ENCODE measurements around the gene USP15.
"Not testable (repeated sequence)": the region's sequence is repeated elsewhere in the genome, so short reads cannot be mapped to it uniquely, and the experiment has no call there.

Gene USP15

DNA sequence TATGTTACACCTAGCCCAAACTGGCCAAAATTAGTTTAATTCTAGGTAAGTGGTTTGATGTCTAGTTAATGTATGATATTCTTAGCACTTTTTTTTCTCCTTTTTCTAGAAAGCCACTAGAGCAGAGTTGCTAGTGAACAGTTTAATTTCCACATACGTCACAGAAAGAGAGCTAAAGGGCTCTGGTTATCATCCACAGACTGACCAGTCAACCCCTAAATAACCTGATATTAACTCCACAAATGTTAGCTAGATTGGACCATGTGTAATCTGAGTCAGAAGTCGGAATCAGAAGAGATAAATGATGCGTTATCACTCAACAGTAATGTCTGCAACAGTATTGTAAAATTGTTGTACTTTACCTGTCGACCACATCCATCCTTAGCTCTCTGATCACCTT, 74.9 kb downstream of the USP15 start:
- TF ChIP-seq, protein P1, sequence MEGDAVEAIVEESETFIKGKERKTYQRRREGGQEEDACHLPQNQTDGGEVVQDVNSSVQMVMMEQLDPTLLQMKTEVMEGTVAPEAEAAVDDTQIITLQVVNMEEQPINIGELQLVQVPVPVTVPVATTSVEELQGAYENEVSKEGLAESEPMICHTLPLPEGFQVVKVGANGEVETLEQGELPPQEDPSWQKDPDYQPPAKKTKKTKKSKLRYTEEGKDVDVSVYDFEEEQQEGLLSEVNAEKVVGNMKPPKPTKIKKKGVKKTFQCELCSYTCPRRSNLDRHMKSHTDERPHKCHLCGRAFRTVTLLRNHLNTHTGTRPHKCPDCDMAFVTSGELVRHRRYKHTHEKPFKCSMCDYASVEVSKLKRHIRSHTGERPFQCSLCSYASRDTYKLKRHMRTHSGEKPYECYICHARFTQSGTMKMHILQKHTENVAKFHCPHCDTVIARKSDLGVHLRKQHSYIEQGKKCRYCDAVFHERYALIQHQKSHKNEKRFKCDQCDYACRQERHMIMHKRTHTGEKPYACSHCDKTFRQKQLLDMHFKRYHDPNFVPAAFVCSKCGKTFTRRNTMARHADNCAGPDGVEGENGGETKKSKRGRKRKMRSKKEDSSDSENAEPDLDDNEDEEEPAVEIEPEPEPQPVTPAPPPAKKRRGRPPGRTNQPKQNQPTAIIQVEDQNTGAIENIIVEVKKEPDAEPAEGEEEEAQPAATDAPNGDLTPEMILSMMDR (IDR thresholded peaks at IDR 0.05; ENCODE audit: control extremely low read depth, extremely low read depth, low read depth, missing control alignments): no peak
- DNase-seq (ENCODE audit: extremely low spot score): no peak
- CTCF ChIA-PET: interaction anchor here (1.0 to 1.3 kb wide), 3 partner anchors 9 to 21 kb away, joined by 3 to 4 read pairs (median 3); no protein-coding TSS in a partner anchor
- POLR2A ChIA-PET: no interaction called here

- POLR2A ChIA-PET: no interaction called here
- CTCF ChIA-PET: interaction anchor here (1.3 kb wide), 1 partner anchor 10 kb away, joined by 3 read pairs; no protein-coding TSS in a partner anchor
- DNase-seq (ENCODE audit: extremely low spot score): no peak
- TF ChIP-seq, protein P1 (IDR thresholded peaks at IDR 0.05; ENCODE audit: control extremely low read depth, extremely low read depth, low read depth, missing control alignments): no peak
Measured at GRCh38 chr12:62335796-62336195, 75.6 kb downstream of the USP15 start.

DNA sequence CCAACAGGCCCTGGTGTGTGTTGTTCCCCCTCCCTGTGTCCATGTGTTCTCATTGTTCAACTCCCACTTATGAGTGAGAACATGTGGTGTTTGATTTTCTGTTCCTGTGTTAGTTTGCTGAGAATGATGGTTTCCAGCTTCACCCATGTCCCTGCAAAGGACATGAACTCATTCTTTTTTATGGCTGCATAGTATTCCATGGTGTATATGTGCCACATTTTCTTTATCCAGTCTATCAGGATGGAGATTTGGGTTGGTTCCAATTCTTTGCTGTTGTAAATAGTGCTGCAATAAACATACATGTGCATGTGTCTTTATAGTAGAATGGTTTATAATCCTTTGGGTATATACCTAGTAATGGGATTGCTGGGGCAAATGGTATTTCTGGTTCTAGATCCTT, 77.4 kb downstream of the USP15 start:
- DNase-seq (ENCODE audit: extremely low spot score); POLR2A ChIA-PET: not testable (repeated sequence)
- CTCF ChIA-PET: interaction anchor here (1.3 to 1.8 kb wide), 3 partner anchors 10 to 80 kb away, joined by 3 read pairs; no protein-coding TSS in a partner anchor

GRCh38 chr12:62342614-62343303, 82.6 kb downstream of the USP15 start:
- POLR2A ChIA-PET: not testable (repeated sequence)

DNA sequence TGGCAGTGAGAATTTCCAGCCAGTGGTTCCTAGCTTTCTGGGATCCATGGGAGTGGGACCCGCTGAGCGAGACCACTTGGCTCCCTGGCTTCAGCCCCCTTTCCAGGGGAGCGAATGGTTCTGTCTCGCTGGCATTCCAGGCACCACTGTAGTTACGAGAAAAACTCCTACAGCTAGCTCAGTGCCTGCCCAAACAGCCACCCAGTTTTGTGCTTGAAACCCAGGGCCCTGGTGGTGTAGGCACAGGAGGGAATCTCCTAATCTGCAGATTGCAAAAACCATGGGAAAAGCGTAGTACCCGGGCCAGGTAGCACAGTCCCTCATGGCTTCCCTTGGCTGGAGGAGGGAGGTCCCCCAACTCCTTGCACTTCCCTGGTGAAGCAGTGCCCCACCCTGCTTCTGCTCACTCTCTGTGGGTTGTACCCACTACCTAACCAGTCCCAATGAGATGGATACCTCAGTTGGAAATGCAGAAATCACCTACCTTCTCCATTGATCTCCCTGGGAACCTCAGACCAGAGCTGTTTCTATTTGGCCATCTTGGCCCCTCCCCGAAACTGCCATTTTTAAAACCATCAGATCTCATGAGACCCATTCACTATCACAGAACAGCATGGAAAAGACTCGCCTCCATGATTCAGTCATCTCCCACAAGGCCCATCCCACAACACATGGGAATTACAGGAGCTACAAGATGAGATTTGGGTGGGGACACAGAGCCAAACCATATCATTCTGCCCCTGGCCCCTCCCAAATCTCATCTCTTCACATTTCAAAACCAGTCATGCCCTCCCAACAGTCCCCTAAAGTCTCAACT, 83.3 kb downstream of the USP15 start:
- CTCF ChIA-PET: interaction anchor here (0.9 to 1.6 kb wide), 2 partner anchors 22 to 30 kb away, joined by 3 to 5 read pairs; no protein-coding TSS in a partner anchor
- DNase-seq (ENCODE audit: extremely low spot score); POLR2A ChIA-PET: not testable (repeated sequence)

More at GRCh38 chr12:62342614-62343303, 82.6 kb downstream of the USP15 start:
- CTCF ChIA-PET; DNase-seq (ENCODE audit: extremely low spot score): not testable (repeated sequence)

GRCh38 chr12:62344731-62345556, 84.7 kb downstream of the USP15 start:
- DNase-seq (ENCODE audit: extremely low spot score); POLR2A ChIA-PET: not testable (repeated sequence)
- CTCF ChIA-PET: interaction anchor here (0.9 to 1.6 kb wide), 2 partner anchors 23 to 31 kb away, joined by 3 to 5 read pairs; no protein-coding TSS in a partner anchor

DNA sequence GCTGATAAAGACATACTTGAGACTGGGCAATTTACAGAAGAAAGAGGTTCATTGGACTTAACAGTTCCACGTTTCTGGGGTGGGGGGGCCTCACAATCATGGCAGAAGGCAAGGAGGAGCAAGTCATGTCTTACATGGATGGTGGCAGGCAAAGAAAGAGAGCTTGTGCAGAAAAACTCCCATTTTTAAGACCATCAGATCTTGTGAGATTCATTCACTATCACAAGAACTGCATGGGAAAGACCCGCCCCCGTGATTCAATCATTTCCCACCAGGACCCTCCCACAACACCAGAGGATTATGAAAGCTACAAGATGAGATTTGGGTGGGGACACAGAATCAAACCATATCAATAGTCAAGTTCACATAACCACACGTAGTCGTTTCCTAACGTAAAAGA, 85.5 kb downstream of the USP15 start:
- ChIA-PET POLR2A (no interaction called here), CTCF (no interaction called here)
- DNase-seq (ENCODE audit: extremely low spot score): no peak
- TF ChIP-seq, protein P1 (IDR thresholded peaks at IDR 0.05; ENCODE audit: control extremely low read depth, extremely low read depth, low read depth, missing control alignments): no peak

GRCh38 chr12:62346817-62347216, 86.6 kb downstream of the USP15 start:
- CTCF ChIA-PET: no interaction called here
- TF ChIP-seq, protein P1 (IDR thresholded peaks at IDR 0.05; ENCODE audit: control extremely low read depth, extremely low read depth, low read depth, missing control alignments): no peak
- DNase-seq (ENCODE audit: extremely low spot score): no peak
- POLR2A ChIA-PET: no interaction called here
